ENCODE results near the gene TSPAN7.

The TSPAN7 gene

GRCh38 chrX:38596939-38597338, 35.6 kb downstream of the TSPAN7 start:
- no peak for DNase-seq

GRCh38 chrX:38599796-38600755, 38.7 kb downstream of the TSPAN7 start:
- DNase-seq: no peak

GRCh38 chrX:38601866-38602265, 40.5 kb downstream of the TSPAN7 start:
- no peak for DNase-seq

- DNase-seq: no peak
Measured at GRCh38 chrX:38606821-38607220, 45.5 kb downstream of the TSPAN7 start.

- DNase-seq: no peak
Measured at GRCh38 chrX:38607976-38608375, 46.6 kb downstream of the TSPAN7 start.

GRCh38 chrX:38610849-38611248, 49.5 kb downstream of the TSPAN7 start:
- DNase-seq: no peak

GRCh38 chrX:38612281-38612680, 50.9 kb downstream of the TSPAN7 start:
- DNase-seq: no peak

- no peak for DNase-seq
Measured at GRCh38 chrX:38614485-38614884, 53.1 kb downstream of the TSPAN7 start.

- DNase-seq: no peak
Measured at GRCh38 chrX:38616904-38617303, 55.6 kb downstream of the TSPAN7 start.

- no peak for DNase-seq
Measured at GRCh38 chrX:38618180-38618579, 56.8 kb downstream of the TSPAN7 start.

- DNase-seq: no peak
Measured at GRCh38 chrX:38620623-38621022, 59.3 kb downstream of the TSPAN7 start.

- peak; percentile 89 for DNase-seq
Measured at GRCh38 chrX:38626296-38626695, 65.0 kb downstream of the TSPAN7 start.

- no peak for DNase-seq
Measured at GRCh38 chrX:38627683-38628082, 66.3 kb downstream of the TSPAN7 start.

GRCh38 chrX:38628587-38628986, 67.2 kb downstream of the TSPAN7 start:
- no peak for DNase-seq

- no peak for DNase-seq
Measured at GRCh38 chrX:38632516-38632915, 71.2 kb downstream of the TSPAN7 start.

- no peak for DNase-seq
Measured at GRCh38 chrX:38634665-38635064, 73.3 kb downstream of the TSPAN7 start.

GRCh38 chrX:38636949-38637819, 75.8 kb downstream of the TSPAN7 start:
- peak; percentile 82 for DNase-seq

GRCh38 chrX:38638952-38639529, 77.7 kb downstream of the TSPAN7 start:
- DNase-seq: no peak

GRCh38 chrX:38639730-38640129, 78.4 kb downstream of the TSPAN7 start:
- DNase-seq: no peak

GRCh38 chrX:38641197-38641596, 79.9 kb downstream of the TSPAN7 start:
- no peak for DNase-seq

GRCh38 chrX:38643903-38644302, 82.6 kb downstream of the TSPAN7 start:
- DNase-seq: no peak

GRCh38 chrX:38646129-38646528, 84.8 kb downstream of the TSPAN7 start:
- no peak for DNase-seq

- DNase-seq: no peak
Measured at GRCh38 chrX:38649221-38649620, 87.9 kb downstream of the TSPAN7 start.

Data from NCI-H1694 (cell line).